ENCODE data around the gene ATP6V1F.

DNA sequence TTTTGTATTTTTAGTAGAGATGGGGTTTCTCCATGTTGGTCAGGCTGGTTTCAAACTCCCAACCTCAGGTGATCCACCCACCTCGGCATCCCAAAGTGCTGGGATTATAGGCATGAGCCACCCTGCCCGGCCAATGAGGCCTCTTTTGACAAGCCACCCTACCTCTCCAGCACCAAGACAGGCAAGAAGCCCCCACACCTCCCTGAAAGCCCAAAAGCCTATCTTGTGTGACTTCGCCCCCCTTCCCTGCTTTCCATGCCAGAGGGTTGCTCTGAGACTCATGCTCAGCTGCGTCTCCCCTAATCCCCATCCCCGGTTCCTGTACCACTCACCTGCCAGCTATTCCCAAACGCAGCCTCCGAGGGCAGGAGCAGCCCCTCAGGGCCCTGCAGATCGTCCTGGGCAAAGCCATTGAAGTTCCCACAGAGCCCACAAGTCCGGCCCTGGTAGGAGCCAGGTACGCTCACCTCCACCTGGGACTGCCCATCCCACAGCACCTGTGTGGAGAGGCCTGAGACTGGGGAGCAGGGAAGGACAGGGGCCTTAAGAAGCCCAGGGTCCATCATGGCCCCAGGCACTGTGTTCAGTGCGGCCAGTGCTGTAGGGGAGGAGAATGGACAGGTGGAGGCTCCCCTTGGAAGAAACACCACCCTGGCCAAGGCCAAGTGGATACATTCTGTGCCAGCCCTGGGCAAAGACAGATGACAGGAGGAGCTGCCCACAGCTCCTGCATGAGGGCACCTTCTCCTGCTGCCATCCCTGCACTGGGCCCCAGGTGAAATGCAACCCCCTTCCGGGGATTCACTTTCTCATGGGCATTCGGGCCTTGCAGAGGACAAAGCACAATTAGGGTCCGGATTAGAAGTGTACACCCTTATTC is 15.8 kb downstream of the ATP6V1F start:
- TF ChIP-seq POLR2AphosphoS5 (IDR thresholded peaks at IDR 0.05; ENCODE audit: low read depth, low read length) (no peak), POLR2A (IDR thresholded peaks at IDR 0.05; ENCODE audit: low read depth, low read length) (no peak)

Data from GM12892 (cell line).